Tibial nerve (tissue), 3 donors: ENCODE data around the gene POU6F2.

Source experiments
- CTCF ChIP-seq, 5 experiments: fragments of 200-600 bp in 3 of 5; fragments of 450-650 bp in 2 of 5; sonication (generic) in 3 of 5; IDR thresholded peaks; one replicate each; pipeline ENCODE4 v1.5.1; 2016 to 2019; ENCODE audit warnings: antibody characterized with exemption in 5 of 5, mild to moderate bottlenecking in 3 of 5, moderate library complexity in 2 of 5
- POLR2A ChIP-seq, 2 donors: fragments of 450-650 bp; IDR thresholded peaks; one replicate each; pipeline ENCODE4 v1.6.1; 2017; ENCODE audit warnings: antibody characterized with exemption in 2 of 2, mild to moderate bottlenecking in 2 of 2, moderate library complexity in 2 of 2

- TF ChIP-seq POLR2A (IDR thresholded peaks at IDR 0.05) (no peak), CTCF (IDR thresholded peaks at IDR 0.05) (no peak)
These were observed 74.0 kb downstream of the POU6F2 start for GRCh38 chr7:39051707-39052106.
